T-helper 17 cell (primary cell): ENCODE measurements around the gene HSP90AB1. TPM values are rescaled to one million over a fixed set of nuclear protein-coding genes. Genes with fewer than 3 reads are reported as not detected.
A peak's percentile ranks its signal among the peaks of the same experiment; 100 is the strongest.

Source experiments
- ATAC-seq: fragments of 150-1000 bp; cut with Tn5 transposase; 2 replicates; pipeline ENCODE4 v1.10.0; 2021; ENCODE audit warnings: mild to moderate bottlenecking, moderate library complexity
- DNase-seq, 3 donors: peaks; one replicate each; pipeline versions ENCODE4 v3.0.0 to v3.0.0-alpha.2; 2020 to 2021
- H3K9me3 ChIP-seq: one replicate; pipeline ENCODE4 v1.7.0; 2013; ENCODE audit warnings: low read length, mild to moderate bottlenecking; ENCODE audit not compliant: control insufficient read depth, poor library complexity, severe bottlenecking
- H3K27ac Mint-ChIP-seq: one replicate; pipeline ENCODE4 v1.8.0; 2022; ENCODE audit warnings: mild to moderate bottlenecking, moderate library complexity, mixed read lengths
- H3K27me3 Mint-ChIP-seq: one replicate; pipeline ENCODE4 v1.8.0; 2022; ENCODE audit warnings: mixed read lengths
- H3K36me3 Mint-ChIP-seq: one replicate; pipeline ENCODE4 v1.8.0; 2022; ENCODE audit warnings: low read depth, mixed read lengths
- H3K4me1 Mint-ChIP-seq: one replicate; pipeline ENCODE4 v1.8.0; 2022; ENCODE audit warnings: mild to moderate bottlenecking, mixed read lengths
- H3K4me3 Mint-ChIP-seq: one replicate; pipeline ENCODE4 v1.8.0; 2022; ENCODE audit warnings: mild to moderate bottlenecking, moderate library complexity, mixed read lengths
- total RNA-seq, 4 donors: library from RNA in 2 of 4; stranded (reverse) in 2 of 4; gene quantifications; one replicate each; pipeline ENCODE4 v1.2.3 and lab custom pipeline; 2022 to 2026

Gene HSP90AB1
- total RNA-seq, 2 donors from 2014 or later, result 454 to 478 TPM

GRCh38 chr6:44217332-44218143 is 29.4 kb upstream of the HSP90AB1 start:
- Mint-ChIP-seq H3K36me3 (peaks cover 4% of the 10 kb centered on the region), H3K27ac (no peak overlapping the region), H3K4me3 (no peak overlapping the region), H3K4me1 (peaks cover 15% of the 10 kb centered on the region), H3K27me3 (peaks cover 17% of the 10 kb centered on the region)
- H3K9me3 ChIP-seq, result no peaks in the 10 kb centered on the region
- ATAC-seq (no peak), DNase-seq (no peak)

GRCh38 chr6:44219053-44219814 is 27.7 kb upstream of the HSP90AB1 start:
- no peak for ATAC-seq
- peaks cover 22% of the 10 kb centered on the region for H3K4me1 Mint-ChIP-seq
- DNase-seq, result peak in 1 of 3 donors; percentile 20
- H3K4me3 Mint-ChIP-seq, result peak overlapping the region; percentile 64
- H3K27ac Mint-ChIP-seq, result no peak overlapping the region
- peaks cover 1% of the 10 kb centered on the region for H3K36me3 Mint-ChIP-seq
- H3K9me3 ChIP-seq, result no peaks in the 10 kb centered on the region
- H3K27me3 Mint-ChIP-seq, result peaks cover 13% of the 10 kb centered on the region

GRCh38 chr6:44219815-44220784 is 26.8 kb upstream of the HSP90AB1 start:
- no peak for ATAC-seq
- Mint-ChIP-seq H3K27ac (no peak overlapping the region), H3K27me3 (peaks cover 5% of the 10 kb centered on the region), H3K4me3 (no peak overlapping the region), H3K4me1 (peaks cover 29% of the 10 kb centered on the region), H3K36me3 (no peaks in the 10 kb centered on the region)
- H3K9me3 ChIP-seq, result no peaks in the 10 kb centered on the region
- no peak for DNase-seq

- H3K27me3 Mint-ChIP-seq, result peaks cover 5% of the 10 kb centered on the region
- H3K36me3 Mint-ChIP-seq, result no peaks in the 10 kb centered on the region
- no peak overlapping the region for H3K27ac Mint-ChIP-seq
- ATAC-seq, result no peak
- peak overlapping the region; percentile 79 for H3K4me3 Mint-ChIP-seq
- H3K4me1 Mint-ChIP-seq, result peaks cover 29% of the 10 kb centered on the region
- no peak for DNase-seq
- no peaks in the 10 kb centered on the region for H3K9me3 ChIP-seq
These were observed 26.0 kb upstream of the HSP90AB1 start for GRCh38 chr6:44220913-44221290.

GRCh38 chr6:44221291-44221960 is 25.5 kb upstream of the HSP90AB1 start:
- Mint-ChIP-seq H3K27me3 (peaks cover 5% of the 10 kb centered on the region), H3K27ac (no peak overlapping the region)

GRCh38 chr6:44221961-44222335 is 25.0 kb upstream of the HSP90AB1 start:
- ATAC-seq (no peak), DNase-seq (no peak)
- H3K4me1 Mint-ChIP-seq, result peaks cover 29% of the 10 kb centered on the region
- H3K4me3 Mint-ChIP-seq, result peak overlapping the region; percentile 96
- H3K27me3 Mint-ChIP-seq, result peaks cover 5% of the 10 kb centered on the region
- H3K36me3 Mint-ChIP-seq, result no peaks in the 10 kb centered on the region
- no peak overlapping the region for H3K27ac Mint-ChIP-seq
- no peaks in the 10 kb centered on the region for H3K9me3 ChIP-seq

More at GRCh38 chr6:44221291-44221960, 25.5 kb upstream of the HSP90AB1 start:
- ATAC-seq (peak; percentile 69), DNase-seq (peak; percentile 55 to 67 (median 62))
- Mint-ChIP-seq H3K4me1 (peaks cover 29% of the 10 kb centered on the region), H3K36me3 (no peaks in the 10 kb centered on the region), H3K4me3 (peak overlapping the region; percentile 79)
- no peaks in the 10 kb centered on the region for H3K9me3 ChIP-seq

GRCh38 chr6:44222486-44223318 is 24.2 kb upstream of the HSP90AB1 start:
- Mint-ChIP-seq H3K36me3 (no peaks in the 10 kb centered on the region), H3K27me3 (peaks cover 5% of the 10 kb centered on the region), H3K4me1 (peaks cover 29% of the 10 kb centered on the region), H3K27ac (peak overlapping the region; percentile 53), H3K4me3 (peak overlapping the region; percentile 96)
- ATAC-seq (no peak), DNase-seq (no peak)
- no peaks in the 10 kb centered on the region for H3K9me3 ChIP-seq

- peak within 1 kb of the TSS; percentile 66 for H3K27ac Mint-ChIP-seq
- peaks cover 29% of the 10 kb centered on the region for H3K4me1 Mint-ChIP-seq
- no peaks in the 10 kb centered on the region for H3K9me3 ChIP-seq
- peak; percentile 70 to 83 (median 73) for DNase-seq
- H3K4me3 Mint-ChIP-seq, result peak within 1 kb of the TSS; percentile 96
- peak; percentile 88 for ATAC-seq
- H3K27me3 Mint-ChIP-seq, result peaks cover 1% of the 10 kb centered on the region
- no peaks in the 10 kb centered on the region for H3K36me3 Mint-ChIP-seq
These were observed 23.4 kb upstream of the HSP90AB1 start, which contains the start of gene SLC29A1 for GRCh38 chr6:44223319-44224028. TSS of gene SLC29A1 (plus strand) at chr6:44223595. CDS start at chr6:44227314, 3,719 bp downstream.

GRCh38 chr6:44224029-44224964 is 22.6 kb upstream of the HSP90AB1 start:
- H3K4me3 Mint-ChIP-seq, result peak overlapping the region; percentile 96
- ATAC-seq (peak; percentile 7), DNase-seq (no peak)
- H3K36me3 Mint-ChIP-seq, result no peaks in the 10 kb centered on the region
- H3K27ac Mint-ChIP-seq, result peak overlapping the region; percentile 66
- H3K4me1 Mint-ChIP-seq, result peaks cover 27% of the 10 kb centered on the region
- no peaks in the 10 kb centered on the region for H3K9me3 ChIP-seq
- no peaks in the 10 kb centered on the region for H3K27me3 Mint-ChIP-seq

- H3K36me3 Mint-ChIP-seq, result no peaks in the 10 kb centered on the region
- H3K9me3 ChIP-seq, result no peaks in the 10 kb centered on the region
- H3K27ac Mint-ChIP-seq, result peak overlapping the region; percentile 66
- no peak for ATAC-seq
- H3K4me1 Mint-ChIP-seq, result peaks cover 27% of the 10 kb centered on the region
- no peak for DNase-seq
- no peaks in the 10 kb centered on the region for H3K27me3 Mint-ChIP-seq
- H3K4me3 Mint-ChIP-seq, result no peak overlapping the region
These were observed 22.0 kb upstream of the HSP90AB1 start for GRCh38 chr6:44224965-44225305.
